ENCODE measurements around the gene DIP2B.

DNA sequence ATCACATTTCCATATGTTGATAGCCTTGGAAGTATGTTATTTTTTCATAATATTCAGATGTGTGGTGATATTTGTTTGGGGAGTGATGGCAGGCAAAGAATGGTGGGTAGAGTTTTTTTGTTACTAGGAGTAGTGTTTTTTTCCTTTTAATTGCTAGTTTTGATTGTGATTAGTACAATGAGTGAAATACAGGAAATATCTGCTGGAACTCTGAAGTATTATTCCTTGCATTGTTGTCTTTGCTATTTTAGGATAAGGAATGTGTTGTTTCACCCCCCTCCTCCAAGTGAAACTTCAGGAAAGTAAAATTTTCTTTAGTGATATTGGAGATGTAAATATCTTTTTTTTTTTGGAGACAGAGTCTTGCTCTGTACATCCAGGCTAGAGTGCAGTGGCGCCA is 105.4 kb downstream of the DIP2B start:
- TF ChIP-seq CTCF (conservative IDR thresholded peaks at IDR 0.05 in 1 of 2, IDR thresholded peaks at IDR 0.05 in 1 of 2; ENCODE audit: extremely low read depth in 1 of 2, insufficient read depth in 1 of 2, low read depth in 1 of 2, low read length in 2 of 2) (no peak), EZH2 (IDR thresholded peaks at IDR 0.05; ENCODE audit: borderline replicate concordance, low read length) (no peak)
